GM12878 (cell line): ENCODE data around the gene ZNF512. TPM values are rescaled to one million over a fixed set of nuclear protein-coding genes. Genes with fewer than 3 reads are reported as not detected.
A peak's percentile ranks its signal among the peaks of the same experiment; 100 is the strongest.

Source experiments
- ATAC-seq: fragments of 200-7000 bp; cut with Tn5 transposase; 3 replicates; pipeline ENCODE4 v1.9.1; 2020; ENCODE audit warnings: mild to moderate bottlenecking, moderate library complexity
- BruUV-seq: library from RNA; stranded (reverse); fragments of 400-500 nt; replicated peaks from 2 replicates; lab custom pipeline; 2021; lab: Mats Ljungman, UMichigan
- CTCF ChIA-PET: fragments of 300-600 bp; sonication (Branson Sonifier 250); formaldehyde crosslinking; extraction: SDS; loops from one replicate; lab custom pipeline; 2021; ENCODE audit warnings: inconsistent platforms; lab: Yijun Ruan, JAX
- POLR2A ChIA-PET: fragments of 350-600 bp; formaldehyde crosslinking; extraction: SDS; loops from one replicate; lab custom pipeline; 2021; ENCODE audit warnings: inconsistent platforms; lab: Charles Lee
- RAD21 ChIA-PET: fragments of 300-600 bp; sonication (Branson Sonifier 250); formaldehyde crosslinking; loops from one replicate; lab custom pipeline; 2023; ENCODE audit warnings: antibody characterized with exemption; ENCODE audit not compliant: unreplicated experiment; lab: Charles Lee
- SMC1A ChIA-PET: fragments of 300-600 bp; sonication (Branson Sonifier 250); formaldehyde crosslinking; loops from one replicate; lab custom pipeline; 2023; ENCODE audit not compliant: unreplicated experiment, uncharacterized antibody; lab: Charles Lee
- DNase-seq: peaks from one replicate; pipeline ENCODE4 v3.0.0-alpha.2; 2011; ENCODE audit warnings: low read depth, low spot score
- FAIRE-seq: peaks from 3 replicates; lab custom pipeline; 2011; peaks lifted over from hg19 to GRCh38; lab: Jason Lieb, UNC
- H2AFZ ChIP-seq: 2 replicates; pipeline ENCODE4 v1.6.0; 2011; ENCODE audit warnings: low read depth, low read length, control low read depth; ENCODE audit not compliant: control insufficient read depth
- H3K27ac ChIP-seq: 2 replicates; pipeline ENCODE4 v1.5.1; 2011; ENCODE audit warnings: control low read depth; ENCODE audit not compliant: control insufficient read depth, insufficient read depth
- H3K27me3 ChIP-seq, 2 experiments: replicated peaks in 1 of 2; 2 replicates each; pipeline versions ENCODE4 v1.6.0 to v1.6.1; 2011; ENCODE audit warnings: low read length in 1 of 2; ENCODE audit not compliant: control insufficient read depth in 2 of 2, insufficient read depth in 2 of 2
- H3K36me3 ChIP-seq, 2 experiments: 2 replicates each; pipeline ENCODE4 v1.5.1; 2011; ENCODE audit warnings: low read length in 1 of 2; ENCODE audit not compliant: control insufficient read depth in 2 of 2, insufficient read depth in 2 of 2
- H3K4me1 ChIP-seq: 2 replicates; pipeline ENCODE4 v1.6.1; 2011; ENCODE audit warnings: mild to moderate bottlenecking, low read length, moderate library complexity, mixed read lengths; ENCODE audit not compliant: control insufficient read depth, insufficient read depth
- H3K4me2 ChIP-seq: 2 replicates; pipeline ENCODE4 v1.6.0; 2011; ENCODE audit warnings: control low read depth; ENCODE audit not compliant: control insufficient read depth, insufficient read depth
- H3K4me3 ChIP-seq: fragments of 200-600 bp; sonication (generic); 2 replicates; pipeline ENCODE4 v1.5.1; 2016
- H3K79me2 ChIP-seq: 2 replicates; pipeline ENCODE4 v1.6.0; 2011; ENCODE audit warnings: low read length; ENCODE audit not compliant: control insufficient read depth, insufficient read depth
- H3K9ac ChIP-seq: 2 replicates; pipeline ENCODE4 v1.8.0; 2011; ENCODE audit warnings: low read length, control low read depth, mixed read lengths; ENCODE audit not compliant: control insufficient read depth, insufficient read depth
- H3K9me3 ChIP-seq: replicated peaks from 3 replicates; pipeline ENCODE4 v1.5.1; 2011; ENCODE audit warnings: mild to moderate bottlenecking, low read length; ENCODE audit not compliant: control insufficient read depth, insufficient read depth
- H4K20me1 ChIP-seq: 2 replicates; pipeline ENCODE4 v1.6.0; 2011; ENCODE audit not compliant: control insufficient read depth, insufficient read depth
- ATF3 ChIP-seq: IDR thresholded peaks from 2 replicates; pipeline ENCODE4 v1.6.1; 2011; ENCODE audit warnings: low read depth, mild to moderate bottlenecking, low read length, moderate library complexity, borderline replicate concordance; ENCODE audit errors: extremely low read depth
- BRCA1 ChIP-seq: IDR thresholded peaks from 2 replicates; pipeline ENCODE4 v1.6.1; 2011; ENCODE audit warnings: low read depth, low read length, improper control_type of control experiment
- CUX1 ChIP-seq: IDR thresholded peaks from 2 replicates; pipeline ENCODE4 v1.6.1; 2012; ENCODE audit warnings: improper control_type of control experiment, low read depth, low read length; ENCODE audit not compliant: insufficient replicate concordance
- E2F8 ChIP-seq: fragments of 450-650 bp; IDR thresholded peaks from 2 replicates; pipeline ENCODE4 v1.6.1; 2018; ENCODE audit warnings: mild to moderate bottlenecking, low read depth, moderate library complexity; ENCODE audit not compliant: partially characterized antibody
- GABPA ChIP-seq: IDR thresholded peaks from 2 replicates; pipeline ENCODE4 v1.6.1; 2014; ENCODE audit warnings: antibody characterized with exemption, low read depth, mild to moderate bottlenecking, inconsistent platforms
- IKZF2 ChIP-seq, 2 experiments: fragments of 450-650 bp; IDR thresholded peaks; 2 replicates each; pipeline ENCODE4 v1.6.1; 2017; ENCODE audit warnings: mild to moderate bottlenecking in 2 of 2, moderate library complexity in 2 of 2
- JUND ChIP-seq: IDR thresholded peaks from 2 replicates; pipeline ENCODE4 v1.6.1; 2012; ENCODE audit warnings: low read depth, mild to moderate bottlenecking, low read length, improper control_type of control experiment, moderate library complexity
- KAT2A ChIP-seq: conservative IDR thresholded peaks from 2 replicates; pipeline ENCODE4 v1.6.1; 2011; ENCODE audit warnings: low read depth, low read length; ENCODE audit not compliant: control insufficient read depth
- PAX8 ChIP-seq: fragments of 450-650 bp; IDR thresholded peaks from 2 replicates; pipeline ENCODE4 v1.6.1; 2017; ENCODE audit warnings: mild to moderate bottlenecking, moderate library complexity
- SMC3 ChIP-seq: IDR thresholded peaks from 2 replicates; pipeline ENCODE4 v1.6.1; 2011; ENCODE audit warnings: low read length, improper control_type of control experiment, borderline replicate concordance
- SREBF2 ChIP-seq: IDR thresholded peaks from 2 replicates; pipeline ENCODE4 v1.6.1; 2012; ENCODE audit warnings: mild to moderate bottlenecking, low read length
- ZNF592 ChIP-seq: fragments of 450-650 bp; IDR thresholded peaks from 2 replicates; pipeline ENCODE4 v1.6.1; 2017; ENCODE audit warnings: mild to moderate bottlenecking, moderate library complexity
- WGBS: methylation state at CpG from one replicate; pipeline ENCODE4 v1.1.6; 2016; ENCODE audit warnings: low lambda C conversion rate; ENCODE audit not compliant: insufficient replicate concordance, insufficient coverage; ENCODE audit errors: missing lambda C conversion rate; 5-methylcytosine and 5-hydroxymethylcytosine counted together
- in situ Hi-C: fragments of 300-500 bp; cut with MboI; formaldehyde crosslinking; loops from 9 replicates; pipeline ENCODE4 v1.14.3; 2018; ENCODE audit warnings: mixed read lengths
- intact Hi-C: fragments of 100-400 bp; cut with micrococcal nuclease; formaldehyde crosslinking; loops from one replicate; pipeline ENCODE4 v1.14.2; 2022; ENCODE audit not compliant: unreplicated experiment
- polyA plus RNA-seq, 11 experiments: library from polyadenylated mRNA; depleted of rRNA in 4 of 11; unstranded in 6 of 11; stranded (reverse) in 5 of 11; fragments of >200 nt; fragmentation: Nextera tagmentation in 4 of 11; fragmentation: Illumina TruSeq in 1 of 11; extraction: Ambion mirVana in 4 of 11; extraction: Trizol in 1 of 11; gene quantifications; 1 replicate in 1 of 11; 2 replicates in 10 of 11; pipeline versions ENCODE4 v1.2.1 to v1.2.3, GENCODE V29; 2011 to 2016; ENCODE audit warnings: inconsistent platforms in 2 of 11, missing spikeins in 2 of 11, low read depth in 1 of 11
- total RNA-seq, 4 experiments: library from RNA; depleted of rRNA in 3 of 4; stranded (reverse); fragments of >200 nt in 3 of 4; fragmentation: Illumina TruSeq in 1 of 4; extraction: Trizol in 1 of 4; gene quantifications; 2 replicates each; pipeline versions ENCODE4 v1.2.1 to v1.2.3, GENCODE V29; 2013 to 2021

ZNF512 gene
- total and polyA plus RNA-seq, 10 of the 15 experiments (the other 5 are each of a cell fraction or from before 2014, with no cell fraction given): 14.1 to 61.9 (median 31.2) TPM

GRCh38 chr2:27651056-27651455, 68.2 kb downstream of the ZNF512 start:
- ChIA-PET POLR2A (no interaction called here), RAD21 (no interaction called here), SMC1A (interaction anchor here (0.6 kb wide), 1 partner anchor 734 kb away, joined by 3 read pairs; no protein-coding TSS in a partner anchor), CTCF (interaction anchor here (3.1 kb wide), 1 partner anchor 32 kb away, joined by 16 read pairs; no protein-coding TSS in a partner anchor)
- peaks cover 2 to 36% of the 10 kb centered on the region in 2 experiments for H3K36me3 ChIP-seq
- H3K4me1 ChIP-seq: no peaks in the 10 kb centered on the region
- H3K27me3 ChIP-seq: no peaks in the 10 kb centered on the region
- no peaks in the 10 kb centered on the region for H3K79me2 ChIP-seq
- ATAC-seq (no peak), FAIRE-seq (no peak), DNase-seq (no peak)
- no peak overlapping the region for H3K4me3 ChIP-seq
- TSS peak; percentile 5 for BruUV-seq
- no peak overlapping the region for H2AFZ ChIP-seq
- H3K27ac ChIP-seq: no peak overlapping the region
- no peak overlapping the region for H3K4me2 ChIP-seq
- intact Hi-C loops (no loop called here), in situ Hi-C loops (no loop called here)
- no peaks in the 10 kb centered on the region for H3K9me3 ChIP-seq
- H4K20me1 ChIP-seq: no peaks in the 10 kb centered on the region
- H3K9ac ChIP-seq: no peak overlapping the region
- WGBS: 59% methylated on average over 4 of the region's 4 CpGs
- TF ChIP-seq IKZF2 (IDR thresholded peaks at IDR 0.05): no peak
- no peak for TF ChIP-seq BRCA1
- no peak for TF ChIP-seq SMC3
- no peak for TF ChIP-seq GABPA
- no peak for TF ChIP-seq KAT2A
- TF ChIP-seq SREBF2: no peak
- TF ChIP-seq E2F8: no peak
- TF ChIP-seq ATF3: no peak
- TF ChIP-seq CUX1: no peak
- TF ChIP-seq PAX8: no peak
- TF ChIP-seq ZNF592: no peak
- no peak for TF ChIP-seq JUND
